Nephron (organoid): Measurements from ENCODE around the gene EVC.

Experiments
- H3K27ac Mint-ChIP-seq, 3 experiments: 2 replicates each; pipeline ENCODE4 v1.8.0; 2020; ENCODE audit warnings: mixed read lengths in 3 of 3, mild to moderate bottlenecking in 2 of 3, moderate library complexity in 1 of 3
- H3K27me3 Mint-ChIP-seq: 2 replicates; pipeline ENCODE4 v1.8.0; 2021; ENCODE audit warnings: low read depth, mild to moderate bottlenecking, moderate library complexity, mixed read lengths
- H3K36me3 Mint-ChIP-seq: 2 replicates; pipeline ENCODE4 v1.8.0; 2020; ENCODE audit warnings: low read depth, mixed read lengths
- H3K4me1 Mint-ChIP-seq: 2 replicates; pipeline ENCODE4 v1.8.0; 2020; ENCODE audit warnings: mixed read lengths
- H3K4me3 Mint-ChIP-seq, 3 experiments: 2 replicates each; pipeline ENCODE4 v1.8.0; 2020; ENCODE audit warnings: mild to moderate bottlenecking in 3 of 3, mixed read lengths in 3 of 3, moderate library complexity in 2 of 3
- H3K9me3 Mint-ChIP-seq: 2 replicates; pipeline ENCODE4 v1.8.0; 2020; ENCODE audit warnings: mixed read lengths
- TF ChIP-seq, protein P1 (sequence below), 3 experiments: fragments of 200-600 bp; sonication (generic); IDR thresholded peaks; one replicate each; pipeline ENCODE4 v1.5.0; 2021; ENCODE audit warnings: antibody characterized with exemption in 3 of 3; ENCODE audit not compliant: unreplicated experiment in 3 of 3

EVC gene

DNA sequence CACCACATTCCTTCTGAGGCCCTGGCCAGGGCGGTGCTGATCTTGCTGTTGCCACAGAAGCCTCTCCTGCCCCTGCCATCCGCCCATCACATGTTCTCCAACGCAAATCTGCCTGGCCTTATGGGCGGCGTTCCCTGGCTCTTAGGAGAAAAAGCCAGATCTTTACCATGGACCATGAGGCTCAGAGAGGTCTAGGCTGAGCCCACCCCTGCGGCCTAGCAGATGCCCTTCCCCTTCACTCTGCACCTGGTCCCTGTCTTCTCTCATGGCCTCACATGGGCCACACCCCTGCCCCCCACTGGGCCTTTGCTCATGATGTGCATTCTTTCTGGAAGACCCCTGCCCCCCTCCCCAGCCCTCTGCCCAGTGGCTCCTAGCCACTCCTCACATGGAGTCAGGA is 103.4 kb downstream of the EVC start:
- H3K9me3 Mint-ChIP-seq = no peaks in the 10 kb centered on the region
- H3K27ac Mint-ChIP-seq = no peak overlapping the region
- H3K27me3 Mint-ChIP-seq = peaks cover 3% of the 10 kb centered on the region
- peaks cover 61% of the 10 kb centered on the region for H3K36me3 Mint-ChIP-seq
- H3K4me1 Mint-ChIP-seq = peaks cover 6% of the 10 kb centered on the region
- no peak overlapping the region for H3K4me3 Mint-ChIP-seq
- TF ChIP-seq, protein P1, sequence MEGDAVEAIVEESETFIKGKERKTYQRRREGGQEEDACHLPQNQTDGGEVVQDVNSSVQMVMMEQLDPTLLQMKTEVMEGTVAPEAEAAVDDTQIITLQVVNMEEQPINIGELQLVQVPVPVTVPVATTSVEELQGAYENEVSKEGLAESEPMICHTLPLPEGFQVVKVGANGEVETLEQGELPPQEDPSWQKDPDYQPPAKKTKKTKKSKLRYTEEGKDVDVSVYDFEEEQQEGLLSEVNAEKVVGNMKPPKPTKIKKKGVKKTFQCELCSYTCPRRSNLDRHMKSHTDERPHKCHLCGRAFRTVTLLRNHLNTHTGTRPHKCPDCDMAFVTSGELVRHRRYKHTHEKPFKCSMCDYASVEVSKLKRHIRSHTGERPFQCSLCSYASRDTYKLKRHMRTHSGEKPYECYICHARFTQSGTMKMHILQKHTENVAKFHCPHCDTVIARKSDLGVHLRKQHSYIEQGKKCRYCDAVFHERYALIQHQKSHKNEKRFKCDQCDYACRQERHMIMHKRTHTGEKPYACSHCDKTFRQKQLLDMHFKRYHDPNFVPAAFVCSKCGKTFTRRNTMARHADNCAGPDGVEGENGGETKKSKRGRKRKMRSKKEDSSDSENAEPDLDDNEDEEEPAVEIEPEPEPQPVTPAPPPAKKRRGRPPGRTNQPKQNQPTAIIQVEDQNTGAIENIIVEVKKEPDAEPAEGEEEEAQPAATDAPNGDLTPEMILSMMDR (IDR thresholded peaks at IDR 0.05; ENCODE audit: unreplicated experiment in 3 of 3) = no peak

GRCh38 chr4:5815641-5816040 is 104.6 kb downstream of the EVC start:
- peaks cover 3% of the 10 kb centered on the region for H3K27me3 Mint-ChIP-seq
- peaks cover 62% of the 10 kb centered on the region for H3K36me3 Mint-ChIP-seq
- no peaks in the 10 kb centered on the region for H3K9me3 Mint-ChIP-seq
- no peak overlapping the region for H3K27ac Mint-ChIP-seq
- no peak overlapping the region for H3K4me3 Mint-ChIP-seq
- TF ChIP-seq, protein P1 (IDR thresholded peaks at IDR 0.05; ENCODE audit: unreplicated experiment in 3 of 3) = no peak
- H3K4me1 Mint-ChIP-seq = peaks cover 6% of the 10 kb centered on the region

GRCh38 chr4:5816101-5816500 is 105.1 kb downstream of the EVC start:
- H3K4me3 Mint-ChIP-seq = no peak overlapping the region
- TF ChIP-seq, protein P1 (IDR thresholded peaks at IDR 0.05; ENCODE audit: unreplicated experiment in 3 of 3) = no peak
- H3K9me3 Mint-ChIP-seq = no peaks in the 10 kb centered on the region
- H3K36me3 Mint-ChIP-seq = peaks cover 62% of the 10 kb centered on the region
- H3K27ac Mint-ChIP-seq = no peak overlapping the region
- H3K4me1 Mint-ChIP-seq = peaks cover 6% of the 10 kb centered on the region
- peaks cover 3% of the 10 kb centered on the region for H3K27me3 Mint-ChIP-seq

DNA sequence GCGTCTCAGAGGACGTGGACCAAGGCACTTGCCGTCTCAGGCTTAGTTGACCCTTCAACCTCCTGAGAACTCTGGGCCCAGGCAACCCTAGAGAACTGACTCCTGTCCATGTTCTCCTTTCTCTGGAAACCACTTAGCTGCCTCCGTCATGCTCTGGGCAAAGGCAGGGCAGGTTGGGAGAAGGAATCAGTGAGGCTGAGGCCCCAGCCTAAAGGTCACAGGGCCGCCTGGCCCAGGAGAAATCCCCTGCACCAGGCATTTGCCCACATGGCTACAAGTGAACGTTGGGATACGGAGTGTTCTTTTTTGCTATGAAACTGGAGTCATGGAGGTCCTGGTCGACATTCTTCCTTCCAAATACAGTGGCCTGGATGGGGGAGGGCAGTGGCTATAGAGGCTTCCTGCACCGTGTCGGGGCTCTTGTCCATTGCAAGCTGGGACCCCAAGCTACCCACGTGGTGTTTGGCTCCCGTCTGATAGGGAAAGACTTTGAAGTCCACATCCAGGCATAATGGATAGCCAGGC is 105.9 kb downstream of the EVC start:
- no peak overlapping the region for H3K4me3 Mint-ChIP-seq
- TF ChIP-seq, protein P1 (IDR thresholded peaks at IDR 0.05; ENCODE audit: unreplicated experiment in 3 of 3) = no peak

DNA sequence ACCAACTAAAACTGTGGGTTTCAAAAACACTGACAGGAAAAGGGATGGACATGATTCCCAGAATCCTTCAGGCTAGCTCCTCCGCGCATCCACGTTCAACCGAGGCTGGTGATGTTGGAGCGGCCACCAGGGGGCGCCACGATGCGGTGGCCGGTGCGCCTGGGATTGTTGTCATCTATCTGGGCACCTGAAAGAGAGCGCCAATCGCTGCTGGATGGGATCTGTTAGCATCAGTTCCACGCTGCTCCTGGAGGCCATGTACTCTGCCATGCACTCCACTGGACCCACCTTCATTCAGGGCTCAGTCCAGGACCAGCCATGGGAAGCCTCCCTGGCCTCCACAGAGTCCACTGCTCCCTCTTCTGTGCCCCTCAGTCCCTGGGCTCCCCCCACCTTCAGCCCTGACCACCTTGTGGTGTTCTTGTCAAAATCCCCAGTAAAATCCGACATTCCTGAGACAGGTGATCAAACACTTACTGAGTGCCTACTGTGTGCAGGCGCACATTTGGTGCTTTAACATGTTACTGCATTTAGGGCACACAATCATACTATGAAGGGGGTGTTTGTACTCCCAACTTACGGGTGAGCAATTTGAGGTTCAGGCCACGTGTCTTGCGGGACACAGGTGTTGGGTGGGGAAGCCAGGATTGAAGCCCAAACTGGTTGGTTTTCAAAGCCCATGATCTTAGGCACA is 110.8 kb downstream of the EVC start:
- Mint-ChIP-seq H3K27ac (no peak overlapping the region), H3K36me3 (peaks cover 85% of the 10 kb centered on the region), H3K9me3 (no peaks in the 10 kb centered on the region), H3K27me3 (no peaks in the 10 kb centered on the region), H3K4me1 (no peaks in the 10 kb centered on the region), H3K4me3 (no peak overlapping the region)
- TF ChIP-seq, protein P1 (IDR thresholded peaks at IDR 0.05; ENCODE audit: unreplicated experiment in 3 of 3) = peak; percentile 50 to 54 (median 52)

More for the DNA sequence above, 105.9 kb downstream of the EVC start:
- peaks cover 63% of the 10 kb centered on the region for H3K36me3 Mint-ChIP-seq
- no peak overlapping the region for H3K27ac Mint-ChIP-seq
- H3K4me1 Mint-ChIP-seq = peaks cover 6% of the 10 kb centered on the region
- no peaks in the 10 kb centered on the region for H3K27me3 Mint-ChIP-seq
- H3K9me3 Mint-ChIP-seq = no peaks in the 10 kb centered on the region

DNA sequence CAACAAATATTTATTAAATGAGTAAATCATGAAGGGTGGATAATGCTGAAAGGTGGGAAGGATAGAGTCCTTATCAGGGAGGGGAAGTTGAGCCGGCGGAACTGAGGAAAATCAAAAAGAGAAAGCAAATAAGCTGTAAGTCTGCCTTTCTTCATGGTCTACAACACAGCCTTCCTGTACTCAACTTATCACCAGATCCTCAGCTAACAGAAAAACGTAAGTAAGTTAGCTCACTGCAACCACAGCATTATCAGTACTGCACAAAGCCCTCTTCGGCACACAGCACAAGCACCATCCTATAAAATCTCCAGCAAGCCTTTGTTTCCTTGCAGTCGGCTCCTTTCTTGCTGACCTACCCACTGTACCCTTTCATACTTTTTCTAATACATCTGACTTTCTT is 111.6 kb downstream of the EVC start:
- Mint-ChIP-seq H3K9me3 (no peaks in the 10 kb centered on the region), H3K27ac (no peak overlapping the region), H3K36me3 (peaks cover 86% of the 10 kb centered on the region), H3K4me1 (peaks cover 3% of the 10 kb centered on the region), H3K4me3 (no peak overlapping the region), H3K27me3 (no peaks in the 10 kb centered on the region)
- TF ChIP-seq, protein P1 (IDR thresholded peaks at IDR 0.05; ENCODE audit: unreplicated experiment in 3 of 3) = no peak
